Medulla oblongata (tissue), 1 donor: ENCODE results near the gene CYTH1.

ENCODE experiments used
- DNase-seq: peaks from one replicate; pipeline ENCODE4 v3.0.0-alpha.2; 2015; ENCODE audit errors: extremely low spot score

Gene CYTH1

GRCh38 chr17:78735832-78736525 lies 46.1 kb downstream of the CYTH1 start:
- DNase-seq: peak; percentile 51

- DNase-seq: no peak
Measured at GRCh38 chr17:78734793-78735641, 47.1 kb downstream of the CYTH1 start.

GRCh38 chr17:78732354-78732753 lies 49.7 kb downstream of the CYTH1 start:
- no peak for DNase-seq

GRCh38 chr17:78731904-78732303 lies 50.2 kb downstream of the CYTH1 start:
- DNase-seq: no peak

- no peak for DNase-seq
Measured at GRCh38 chr17:78729641-78730040, 52.4 kb downstream of the CYTH1 start.

- DNase-seq: no peak
Measured at GRCh38 chr17:78728495-78728894, 53.6 kb downstream of the CYTH1 start.

GRCh38 chr17:78727476-78728229 lies 54.4 kb downstream of the CYTH1 start:
- no peak for DNase-seq

- DNase-seq: no peak
Measured at GRCh38 chr17:78727057-78727456, 55.0 kb downstream of the CYTH1 start.

- no peak for DNase-seq
Measured at GRCh38 chr17:78726513-78726912, 55.6 kb downstream of the CYTH1 start.

- DNase-seq: no peak
Measured at GRCh38 chr17:78725448-78726021, 56.5 kb downstream of the CYTH1 start.

- DNase-seq: no peak
Measured at GRCh38 chr17:78724999-78725398, 57.1 kb downstream of the CYTH1 start.

- peak; percentile 79 for DNase-seq
Measured at GRCh38 chr17:78724544-78724943, 57.5 kb downstream of the CYTH1 start.

- DNase-seq: no peak
Measured at GRCh38 chr17:78723957-78724356, 58.1 kb downstream of the CYTH1 start.

- peak; percentile 95 for DNase-seq
Measured at GRCh38 chr17:78723001-78723796, 58.9 kb downstream of the CYTH1 start.

GRCh38 chr17:78722246-78722761 lies 59.8 kb downstream of the CYTH1 start:
- peak; percentile 58 for DNase-seq

- no peak for DNase-seq
Measured at GRCh38 chr17:78719630-78720298, 62.3 kb downstream of the CYTH1 start.

- DNase-seq: no peak
Measured at GRCh38 chr17:78718575-78719208, 63.4 kb downstream of the CYTH1 start.

GRCh38 chr17:78717431-78717980 lies 64.6 kb downstream of the CYTH1 start:
- DNase-seq: peak; percentile 95

- peak; percentile 94 for DNase-seq
Measured at GRCh38 chr17:78716814-78717393, 65.2 kb downstream of the CYTH1 start.
